IPS DF 6.9 (cell line): ENCODE results near the gene VPS37B.

Experiments
- DNase-seq: peaks from one replicate; pipeline ENCODE4 v3.0.0-alpha.2; 2013; ENCODE audit warnings: low read depth, low spot score
- H3K27ac ChIP-seq: one replicate; pipeline ENCODE4 v1.5.1; 2013; ENCODE audit warnings: low read length, control low read depth
- H3K27me3 ChIP-seq: 2 replicates; pipeline ENCODE4 v1.6.1; 2013; ENCODE audit warnings: mild to moderate bottlenecking, low read length; ENCODE audit not compliant: control insufficient read depth, insufficient read depth
- H3K36me3 ChIP-seq: 2 replicates; pipeline ENCODE4 v1.6.1; 2013; ENCODE audit warnings: low read length; ENCODE audit not compliant: control insufficient read depth, insufficient read depth
- H3K4me1 ChIP-seq: 2 replicates; pipeline ENCODE4 v1.6.1; 2013; ENCODE audit warnings: low read length; ENCODE audit not compliant: control insufficient read depth, insufficient read depth
- H3K4me3 ChIP-seq: 2 replicates; pipeline ENCODE4 v1.5.1; 2013; ENCODE audit warnings: mild to moderate bottlenecking, low read length
- H3K9me3 ChIP-seq: 2 replicates; pipeline ENCODE4 v1.6.1; 2013; ENCODE audit warnings: low read length, inconsistent platforms; ENCODE audit not compliant: control insufficient read depth, insufficient read depth
- WGBS: extraction: QIAGEN DNeasy Blood & Tissue Kit; methylation state at CpG from one replicate; pipeline ENCODE4 v1.1.7; 2013; ENCODE audit warnings: mixed read lengths, missing lambda C conversion rate; ENCODE audit not compliant: insufficient read length, insufficient coverage; 5-methylcytosine and 5-hydroxymethylcytosine counted together

VPS37B gene

DNA sequence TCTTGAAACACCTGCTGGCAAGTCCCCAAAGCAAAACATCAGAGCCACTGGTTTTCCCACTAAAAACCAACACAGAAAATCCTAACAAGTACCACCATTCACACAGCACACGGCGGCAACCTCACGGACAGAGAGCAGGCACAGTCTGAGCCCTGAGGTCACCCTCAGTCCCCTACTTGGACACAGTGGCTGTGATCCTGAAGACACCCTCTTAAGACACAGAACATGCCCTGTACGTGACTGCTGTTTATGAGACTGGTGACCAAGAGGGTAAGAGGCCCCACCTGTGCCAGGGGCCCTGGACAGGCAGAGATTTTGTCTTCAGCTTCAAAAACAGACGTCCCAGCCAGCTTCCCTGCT, 31.1 kb downstream of the VPS37B start:
- Histone ChIP-seq H3K27ac (no peak overlapping the region), H3K27me3 (peaks cover 13% of the 10 kb centered on the region; the same call in 1 of the 2 replicates), H3K4me1 (no peaks in the 10 kb centered on the region; the same call in 1 of the 2 replicates), H3K4me3 (no peak overlapping the region), H3K9me3 (no peaks in the 10 kb centered on the region), H3K36me3 (no peaks in the 10 kb centered on the region; the same call in 1 of the 2 replicates)
- WGBS, result no CpG with 5 or more reads among the region's 5 CpGs
- DNase-seq, result no peak

GRCh38 chr12:122862872-122863701, 32.8 kb downstream of the VPS37B start:
- Histone ChIP-seq H3K4me1 (no peaks in the 10 kb centered on the region; the same call in 1 of the 2 replicates), H3K36me3 (no peaks in the 10 kb centered on the region; the same call in 1 of the 2 replicates), H3K9me3 (no peaks in the 10 kb centered on the region), H3K27me3 (no peaks in the 10 kb centered on the region; the same call in 1 of the 2 replicates), H3K4me3 (no peak overlapping the region), H3K27ac (no peak overlapping the region)
- DNase-seq, result no peak
- no CpG with 5 or more reads among the region's 12 CpGs for WGBS

- Histone ChIP-seq H3K4me1 (no peaks in the 10 kb centered on the region; the same call in 1 of the 2 replicates), H3K9me3 (no peaks in the 10 kb centered on the region), H3K27ac (no peak overlapping the region), H3K4me3 (no peak overlapping the region), H3K27me3 (no peaks in the 10 kb centered on the region), H3K36me3 (no peaks in the 10 kb centered on the region; the same call in 1 of the 2 replicates)
- no CpG with 5 or more reads among the region's 20 CpGs for WGBS
- DNase-seq, result no peak
These were observed 33.8 kb downstream of the VPS37B start for GRCh38 chr12:122862110-122862634.

GRCh38 chr12:122861587-122861970, 34.3 kb downstream of the VPS37B start:
- H3K9me3 ChIP-seq, result no peaks in the 10 kb centered on the region
- H3K4me1 ChIP-seq, result no peaks in the 10 kb centered on the region; the same call in 1 of the 2 replicates
- no CpG with 5 or more reads among the region's 5 CpGs for WGBS
- H3K4me3 ChIP-seq, result no peak overlapping the region
- H3K27me3 ChIP-seq, result no peaks in the 10 kb centered on the region
- no peak for DNase-seq
- H3K27ac ChIP-seq, result no peak overlapping the region
- H3K36me3 ChIP-seq, result no peaks in the 10 kb centered on the region

GRCh38 chr12:122860854-122861586, 34.9 kb downstream of the VPS37B start:
- no CpG with 5 or more reads among the region's 23 CpGs for WGBS
- Histone ChIP-seq H3K36me3 (peaks cover 5% of the 10 kb centered on the region; the same call in 1 of the 2 replicates), H3K4me1 (no peaks in the 10 kb centered on the region; the same call in 1 of the 2 replicates), H3K4me3 (no peak overlapping the region), H3K27me3 (no peaks in the 10 kb centered on the region), H3K9me3 (no peaks in the 10 kb centered on the region), H3K27ac (no peak overlapping the region)
- no peak for DNase-seq

GRCh38 chr12:122860040-122860853, 35.7 kb downstream of the VPS37B start:
- Histone ChIP-seq H3K27ac (no peak overlapping the region), H3K9me3 (no peaks in the 10 kb centered on the region), H3K4me3 (no peak overlapping the region), H3K4me1 (no peaks in the 10 kb centered on the region; the same call in 1 of the 2 replicates), H3K36me3 (peaks cover 5% of the 10 kb centered on the region; the same call in 1 of the 2 replicates), H3K27me3 (no peaks in the 10 kb centered on the region)
- no CpG with 5 or more reads among the region's 28 CpGs for WGBS
- DNase-seq, result peak; percentile 71

DNA sequence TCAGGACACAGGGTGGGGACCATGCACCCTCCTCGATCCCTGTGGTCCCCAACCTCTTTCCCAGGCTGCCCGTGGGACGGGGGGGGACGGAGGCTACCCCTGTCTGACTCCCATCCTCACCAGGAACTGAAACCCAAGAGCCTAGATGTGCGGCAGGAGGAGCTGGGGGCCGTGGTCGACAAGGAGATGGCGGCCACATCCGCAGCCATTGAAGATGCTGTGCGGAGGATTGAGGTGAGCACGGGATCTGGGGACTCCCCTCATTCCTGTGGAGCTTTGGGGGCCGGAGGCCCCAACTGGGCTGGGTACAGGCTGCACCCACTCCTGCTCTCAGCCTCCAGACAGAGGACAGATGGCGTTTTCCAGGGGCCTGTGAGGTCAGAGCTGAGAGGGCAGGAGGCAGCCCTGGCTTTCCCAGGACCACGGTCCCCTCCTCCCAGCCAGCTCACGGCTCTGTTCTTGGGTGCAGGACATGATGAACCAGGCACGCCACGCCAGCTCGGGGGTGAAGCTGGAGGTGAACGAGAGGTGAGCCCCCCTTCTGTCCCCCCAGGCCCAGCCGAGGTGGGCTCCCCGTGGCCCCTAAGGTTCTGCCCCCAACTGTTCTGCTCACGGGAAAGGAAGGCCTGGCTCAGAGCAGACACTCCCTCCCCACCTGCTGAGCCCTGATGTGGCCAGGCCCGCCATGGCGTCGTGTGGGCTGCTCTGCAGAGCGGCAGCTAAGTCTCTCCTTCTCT, 36.5 kb downstream of the VPS37B start:
- no CpG with 5 or more reads among the region's 26 CpGs for WGBS
- Histone ChIP-seq H3K4me3 (no peak overlapping the region), H3K36me3 (peaks cover 5% of the 10 kb centered on the region; the same call in 1 of the 2 replicates), H3K4me1 (no peaks in the 10 kb centered on the region; the same call in 1 of the 2 replicates), H3K9me3 (no peaks in the 10 kb centered on the region), H3K27me3 (no peaks in the 10 kb centered on the region), H3K27ac (no peak overlapping the region)
- no peak for DNase-seq

GRCh38 chr12:122858591-122859302, 37.2 kb downstream of the VPS37B start:
- Histone ChIP-seq H3K4me1 (no peaks in the 10 kb centered on the region; the same call in 1 of the 2 replicates), H3K27ac (no peak overlapping the region), H3K27me3 (no peaks in the 10 kb centered on the region), H3K9me3 (no peaks in the 10 kb centered on the region), H3K36me3 (peaks cover 5% of the 10 kb centered on the region; the same call in 1 of the 2 replicates), H3K4me3 (no peak overlapping the region)
- DNase-seq, result no peak
- WGBS, result no CpG with 5 or more reads among the region's 22 CpGs

DNA sequence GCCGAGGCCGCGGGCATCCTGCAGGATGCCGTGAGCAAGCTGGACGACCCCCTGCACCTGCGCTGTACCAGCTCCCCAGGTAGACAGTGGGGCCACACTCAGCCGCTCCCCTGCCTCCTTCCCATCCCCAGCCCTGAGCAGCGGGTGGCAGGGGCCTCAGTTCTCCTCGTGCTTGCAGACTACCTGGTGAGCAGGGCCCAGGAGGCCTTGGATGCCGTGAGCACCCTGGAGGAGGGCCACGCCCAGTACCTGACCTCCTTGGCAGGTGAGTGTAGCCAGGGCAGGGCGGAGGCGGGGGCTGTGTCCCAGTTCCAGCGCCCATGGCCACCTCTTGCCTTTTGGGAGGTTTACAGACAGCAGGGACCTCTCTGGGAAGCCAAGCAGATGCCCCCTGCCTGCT, 37.8 kb downstream of the VPS37B start:
- Histone ChIP-seq H3K4me3 (no peak overlapping the region), H3K9me3 (no peaks in the 10 kb centered on the region), H3K27me3 (no peaks in the 10 kb centered on the region), H3K4me1 (no peaks in the 10 kb centered on the region; the same call in 1 of the 2 replicates), H3K36me3 (peaks cover 5% of the 10 kb centered on the region; the same call in 1 of the 2 replicates), H3K27ac (no peak overlapping the region)
- DNase-seq, result no peak
- no CpG with 5 or more reads among the region's 14 CpGs for WGBS
